Brain pericyte (primary cell): ENCODE measurements around the gene EEF1AKMT2.
"Not testable (repeated sequence)": the region's sequence is repeated elsewhere in the genome, so short reads cannot be mapped to it uniquely, and the experiment has no call there.

Experiments used
- DNase-seq: peaks from one replicate; pipeline ENCODE4 v3.0.0-alpha.2; 2012; ENCODE audit warnings: low read depth, low spot score

The EEF1AKMT2 gene

GRCh38 chr10:124755581-124755980 is 36.1 kb downstream of the EEF1AKMT2 start:
- DNase-seq, result no peak

GRCh38 chr10:124754227-124754626 is 37.5 kb downstream of the EEF1AKMT2 start:
- DNase-seq, result no peak

- DNase-seq, result no peak
Measured at GRCh38 chr10:124748953-124749645, 42.6 kb downstream of the EEF1AKMT2 start.

GRCh38 chr10:124748166-124748565 is 43.5 kb downstream of the EEF1AKMT2 start:
- no peak for DNase-seq

- DNase-seq, result no peak
Measured at GRCh38 chr10:124747745-124748144, 43.9 kb downstream of the EEF1AKMT2 start.

- DNase-seq, result no peak
Measured at GRCh38 chr10:124746992-124747391, 44.7 kb downstream of the EEF1AKMT2 start.

GRCh38 chr10:124746447-124746846 is 45.2 kb downstream of the EEF1AKMT2 start:
- not testable (repeated sequence) for DNase-seq

- no peak for DNase-seq
Measured at GRCh38 chr10:124745673-124746072, 46.0 kb downstream of the EEF1AKMT2 start.

GRCh38 chr10:124745252-124745651 is 46.4 kb downstream of the EEF1AKMT2 start:
- no peak for DNase-seq

GRCh38 chr10:124744102-124745050 is 47.3 kb downstream of the EEF1AKMT2 start, which contains the start of gene FAM53B:
FAM53B (minus strand) TSS chr10:124744378; CDS start chr10:124706713, 37,665 bp downstream.
- no peak for DNase-seq

GRCh38 chr10:124743191-124744101 is 48.2 kb downstream of the EEF1AKMT2 start:
- DNase-seq, result no peak

- no peak for DNase-seq
Measured at GRCh38 chr10:124742413-124743190, 49.1 kb downstream of the EEF1AKMT2 start.

GRCh38 chr10:124741922-124742412 is 49.7 kb downstream of the EEF1AKMT2 start:
- DNase-seq, result no peak

GRCh38 chr10:124741281-124741921 is 50.3 kb downstream of the EEF1AKMT2 start:
- no peak for DNase-seq

GRCh38 chr10:124740369-124741280 is 51.1 kb downstream of the EEF1AKMT2 start:
- DNase-seq, result no peak

- DNase-seq, result no peak
Measured at GRCh38 chr10:124739986-124740368, 51.7 kb downstream of the EEF1AKMT2 start.

- DNase-seq, result no peak
Measured at GRCh38 chr10:124739119-124739921, 52.4 kb downstream of the EEF1AKMT2 start.

GRCh38 chr10:124738441-124738840 is 53.2 kb downstream of the EEF1AKMT2 start:
- no peak for DNase-seq
